Ramos (cell line): ENCODE data around the gene DNAJC7.

Experiments
- in situ Hi-C: fragments of 300-500 bp; cut with MboI; formaldehyde crosslinking; loops from one replicate; pipeline ENCODE4 v1.14.3; 2022; ENCODE audit warnings: low sequenced_read_pairs; ENCODE audit not compliant: unreplicated experiment

Gene DNAJC7

GRCh38 chr17:42016941-42017865 lies at the start of gene DNAJC7:
Gene DNAJC7 (minus strand): TSS chr17:42017439. CDS start chr17:42017416, 23 bp downstream.
- in situ Hi-C loops, result no loop called here

DNA sequence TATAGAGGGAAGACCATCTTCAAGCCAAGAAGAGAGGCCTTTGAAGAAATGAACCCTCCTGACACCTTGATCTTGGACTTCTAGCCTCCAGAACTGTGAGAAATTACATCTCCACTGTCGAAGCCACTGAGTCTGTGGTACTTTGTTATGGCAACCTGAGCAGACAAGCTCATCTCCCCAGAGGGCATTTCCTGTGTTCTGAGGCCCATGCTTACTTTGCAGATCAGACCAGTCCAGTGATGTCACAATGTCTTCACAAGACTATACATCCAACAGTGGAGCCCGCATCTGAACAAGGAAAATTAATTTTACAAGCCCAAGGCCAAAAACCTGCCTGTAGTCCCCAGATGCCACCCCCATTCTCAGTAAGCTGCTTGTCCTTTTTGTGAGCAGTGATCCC lies 48.0 kb upstream of the DNAJC7 start:
- in situ Hi-C loops, result no loop called here

GRCh38 chr17:42062681-42063080 lies 45.4 kb upstream of the DNAJC7 start:
- in situ Hi-C loops, result no loop called here

DNA sequence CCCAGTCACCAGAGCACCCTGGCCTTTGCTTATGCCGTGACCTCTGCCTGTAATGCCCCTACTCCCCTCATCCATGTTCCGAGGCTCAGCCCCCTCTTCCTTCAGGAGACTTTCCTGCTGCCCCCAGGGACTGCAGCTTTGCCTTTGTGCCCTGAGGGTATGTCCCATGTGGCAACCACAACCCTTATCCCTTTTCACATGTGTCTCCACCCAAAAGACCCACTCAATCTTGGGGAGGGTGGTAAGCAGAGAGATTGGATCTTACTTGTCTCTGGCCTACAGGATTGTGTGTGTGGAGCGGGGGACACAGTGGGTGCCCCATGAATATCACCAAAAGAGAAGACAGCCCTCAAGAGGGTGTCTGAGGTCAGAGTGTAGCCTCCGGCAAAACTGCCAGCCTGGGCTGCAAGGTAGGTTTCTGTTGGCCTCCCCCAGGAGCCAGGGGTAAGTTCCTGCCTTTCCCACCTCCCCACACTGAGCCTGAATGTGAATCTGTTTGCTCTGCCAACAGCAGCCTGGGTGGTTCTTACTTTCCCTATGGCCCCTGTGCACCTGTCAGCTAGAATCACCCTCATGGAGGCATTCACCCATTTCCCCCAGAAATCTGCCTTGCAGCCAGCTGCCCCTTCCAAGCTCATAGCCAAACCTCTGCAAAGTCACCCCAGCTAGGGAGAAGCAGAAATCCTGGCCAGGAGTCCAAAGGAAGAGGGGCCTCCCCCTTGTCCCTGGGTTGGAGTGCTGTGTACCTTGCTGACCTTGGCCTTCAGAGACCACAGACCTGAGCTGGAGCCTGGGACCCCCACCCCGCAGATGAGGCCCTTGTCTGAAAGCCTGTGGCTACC lies 44.6 kb upstream of the DNAJC7 start:
- in situ Hi-C loops, result no loop called here

GRCh38 chr17:42060231-42060630 lies 43.0 kb upstream of the DNAJC7 start:
- in situ Hi-C loops, result no loop called here

DNA sequence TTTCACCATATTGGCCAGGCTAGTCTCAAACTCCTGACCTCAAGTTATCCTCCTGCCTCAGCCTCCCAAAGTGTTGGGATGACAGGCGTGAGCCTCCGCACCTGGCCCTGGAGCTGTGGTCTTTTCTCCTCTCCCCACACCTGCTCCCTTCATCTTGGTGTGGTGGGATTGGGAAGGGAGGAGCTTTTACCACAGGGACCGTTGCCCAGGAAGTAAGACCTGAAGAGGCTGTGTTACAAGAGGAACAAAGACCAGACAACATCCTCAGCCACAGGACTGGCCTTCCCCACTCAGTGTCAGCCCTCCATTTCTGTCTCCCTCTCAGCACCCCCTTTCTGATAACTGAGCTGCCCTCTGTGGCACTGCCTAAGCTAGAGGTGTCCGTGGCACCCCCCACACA lies 42.6 kb upstream of the DNAJC7 start:
- in situ Hi-C loops, result no loop called here

- in situ Hi-C loops, result no loop called here
These were observed 40.8 kb upstream of the DNAJC7 start for GRCh38 chr17:42058063-42058462.

DNA sequence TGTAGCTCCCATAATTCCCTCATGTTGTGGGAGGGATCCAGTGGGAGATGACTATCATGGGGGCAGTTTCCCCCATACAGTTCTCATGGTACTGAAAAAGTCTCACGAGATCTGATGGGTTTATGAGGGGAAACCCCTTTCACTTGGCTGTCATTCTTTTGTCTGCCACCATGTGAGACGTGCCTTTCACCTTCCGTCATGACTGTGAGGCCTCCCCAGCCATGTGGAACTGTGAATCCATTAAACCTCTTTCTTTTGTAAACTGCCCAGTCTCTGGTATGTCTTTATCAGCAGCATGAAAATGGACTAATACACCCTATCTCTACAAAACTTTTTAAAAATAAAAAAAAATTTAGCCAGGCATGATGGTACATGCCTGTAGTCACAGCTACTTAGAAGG lies 39.4 kb upstream of the DNAJC7 start:
- in situ Hi-C loops, result no loop called here

- in situ Hi-C loops, result no loop called here
These were observed 38.3 kb upstream of the DNAJC7 start for GRCh38 chr17:42055496-42055895.

DNA sequence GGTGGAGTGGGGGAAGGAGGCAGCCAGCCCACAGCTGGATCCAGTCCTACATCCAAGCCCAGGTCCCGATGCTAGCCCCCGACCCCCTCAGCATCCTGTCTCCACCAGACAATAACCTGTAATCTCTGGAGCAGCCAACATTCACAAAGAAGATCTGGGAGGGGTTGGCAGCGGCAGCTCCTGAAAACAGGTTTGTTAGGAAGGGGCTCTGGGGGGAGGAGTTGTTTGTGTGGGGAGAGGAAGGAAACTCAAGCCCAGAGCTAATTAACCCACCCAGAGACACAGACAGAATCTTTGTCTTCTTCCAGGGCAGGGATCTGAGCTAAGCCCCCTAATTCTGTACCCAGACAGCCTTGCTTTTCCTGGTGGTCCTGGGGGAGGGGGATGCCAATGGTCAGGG lies 37.8 kb upstream of the DNAJC7 start:
- in situ Hi-C loops, result no loop called here

DNA sequence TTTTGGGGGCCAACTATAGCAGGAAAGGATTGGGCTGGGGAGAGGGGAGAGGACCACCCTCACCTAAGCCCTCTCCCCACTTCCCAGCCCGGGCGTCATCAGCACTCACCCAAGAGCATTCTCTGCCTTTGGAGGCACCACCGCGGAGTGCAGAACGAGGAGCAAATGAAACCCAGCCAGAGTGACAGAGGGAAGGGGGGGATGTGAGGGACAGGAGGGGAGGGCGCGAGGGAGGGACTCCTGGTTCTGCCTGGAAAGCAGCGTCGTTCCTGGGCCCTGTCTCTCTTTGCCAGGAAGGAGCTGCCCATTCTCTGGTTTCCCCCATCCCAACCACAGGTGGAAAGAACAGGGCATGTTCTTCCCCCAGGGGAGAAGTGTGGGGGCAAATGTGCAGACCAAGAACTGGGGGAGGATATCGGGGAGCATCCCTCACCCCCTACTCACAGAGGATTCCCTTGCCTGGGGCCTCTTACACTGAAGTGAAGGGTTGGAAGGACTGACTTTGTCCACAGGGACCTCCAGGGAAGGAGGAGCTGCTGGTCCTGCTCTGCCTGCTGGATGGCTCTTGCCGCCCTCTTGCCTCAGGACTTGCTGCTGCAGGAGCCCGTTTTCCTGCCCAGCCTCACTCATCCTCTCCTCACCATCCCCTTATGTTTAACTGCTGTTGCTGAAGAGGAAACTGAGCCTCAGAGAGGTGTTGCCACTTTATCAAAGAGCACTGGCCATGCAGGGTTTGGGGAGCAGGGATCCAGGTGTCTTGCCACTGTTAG lies 36.7 kb upstream of the DNAJC7 start:
- in situ Hi-C loops, result no loop called here

DNA sequence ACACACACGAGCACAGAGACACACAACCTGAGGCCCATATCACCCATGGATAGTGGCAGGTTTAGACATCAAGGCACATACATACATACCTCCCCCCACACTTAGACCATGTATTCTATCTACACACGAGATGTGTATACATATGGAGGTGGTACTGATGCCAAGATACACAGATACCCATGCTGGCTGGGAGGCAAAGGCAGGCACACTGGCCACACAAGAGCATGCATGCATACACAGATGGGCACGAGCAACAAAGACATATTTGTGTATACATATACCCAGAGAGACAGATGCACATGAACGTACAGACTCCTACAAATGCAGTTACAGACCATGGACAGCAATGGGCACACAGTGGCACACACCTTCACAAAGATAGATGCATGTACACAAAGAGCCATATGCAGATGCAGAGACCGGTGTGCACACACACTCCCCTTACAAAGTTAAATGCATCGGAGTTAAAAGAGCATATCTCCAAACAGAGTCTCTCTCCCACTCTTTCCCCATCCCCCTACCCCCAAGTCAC lies 35.2 kb upstream of the DNAJC7 start:
- in situ Hi-C loops, result no loop called here

DNA sequence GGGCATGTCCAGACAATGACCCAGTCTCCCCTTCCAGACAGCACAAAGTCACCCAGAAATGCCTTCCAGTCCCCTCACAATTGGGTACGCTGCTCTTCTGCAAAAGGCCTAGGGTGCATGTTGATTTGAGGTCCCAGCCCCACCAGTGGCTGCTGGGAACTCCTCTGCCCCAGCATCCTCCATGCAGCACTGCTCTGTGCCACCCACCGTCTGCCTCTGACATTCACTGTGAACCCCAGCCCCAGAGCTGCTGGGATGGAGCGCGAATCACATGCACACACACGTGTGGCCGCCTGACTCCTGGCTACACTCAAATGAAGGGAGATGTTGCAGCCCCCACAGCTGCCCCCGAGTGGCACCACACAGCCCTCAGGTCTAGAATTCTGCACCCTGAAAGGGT lies 34.4 kb upstream of the DNAJC7 start:
- in situ Hi-C loops, result no loop called here

GRCh38 chr17:42051013-42051400 lies 33.8 kb upstream of the DNAJC7 start:
- in situ Hi-C loops, result no loop called here

DNA sequence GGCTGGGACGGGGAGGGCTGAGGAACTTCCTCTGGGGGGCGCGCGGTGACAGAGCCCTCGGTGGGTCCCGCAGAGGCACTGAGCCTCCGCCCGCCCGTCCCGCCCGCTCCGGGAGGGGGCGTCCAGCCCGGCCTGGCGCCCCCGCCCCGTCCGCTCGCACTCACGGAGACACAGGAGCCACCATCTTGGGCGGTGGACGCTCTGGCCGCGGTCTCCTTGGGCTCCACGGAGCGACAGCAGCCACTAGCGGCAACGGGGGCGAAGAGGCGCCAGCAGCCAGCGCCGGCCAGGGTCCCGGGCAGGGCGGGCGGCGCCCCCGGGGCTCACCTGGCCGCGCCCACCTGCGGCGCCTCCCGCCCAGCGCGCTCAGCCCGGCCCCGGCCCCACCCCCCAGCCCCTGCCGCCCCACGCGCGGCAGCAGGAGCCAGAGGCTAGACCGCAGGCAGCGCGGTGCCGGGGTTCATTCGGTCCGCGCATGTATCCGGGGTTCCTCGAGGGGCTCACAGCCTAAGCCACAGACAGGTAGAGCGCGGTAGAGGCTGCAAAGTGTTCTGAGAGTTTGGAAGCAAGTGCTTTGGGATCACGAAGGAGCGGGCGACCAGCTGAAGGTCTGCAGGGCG lies 33.3 kb upstream of the DNAJC7 start, which contains the start of gene C17orf113:
TSS of gene C17orf113 (minus strand) at position 209 of the 620 bp plus-strand sequence. CDS start 7,225 bp downstream, outside the sequence.
- in situ Hi-C loops, result no loop called here

DNA sequence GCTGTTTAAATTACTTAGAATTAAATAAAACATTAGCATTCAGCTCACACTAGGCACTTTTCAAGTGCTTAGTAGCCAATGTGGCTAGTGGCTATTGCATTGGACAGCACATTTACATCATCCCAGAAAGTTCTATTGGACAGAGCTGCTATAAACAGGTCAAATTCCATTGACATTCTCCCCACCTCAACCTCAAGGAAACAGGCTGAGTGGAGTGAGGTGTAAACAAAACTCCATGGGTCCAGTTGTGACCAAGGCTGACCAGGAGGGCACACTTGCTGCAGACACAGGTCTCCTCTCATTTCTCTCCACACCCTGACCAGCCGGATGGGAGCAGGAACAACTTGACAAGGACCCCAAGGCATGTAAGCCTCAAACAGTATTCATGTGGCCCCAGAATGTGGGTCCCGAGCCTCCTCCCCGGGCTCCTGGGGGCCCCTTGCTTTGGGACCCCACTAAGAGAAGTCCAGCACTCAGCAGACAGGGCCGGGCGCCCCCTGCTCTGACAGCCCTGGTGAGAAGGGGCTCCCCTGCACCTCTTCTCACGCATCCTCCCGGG lies 32.7 kb upstream of the DNAJC7 start:
- in situ Hi-C loops, result no loop called here

DNA sequence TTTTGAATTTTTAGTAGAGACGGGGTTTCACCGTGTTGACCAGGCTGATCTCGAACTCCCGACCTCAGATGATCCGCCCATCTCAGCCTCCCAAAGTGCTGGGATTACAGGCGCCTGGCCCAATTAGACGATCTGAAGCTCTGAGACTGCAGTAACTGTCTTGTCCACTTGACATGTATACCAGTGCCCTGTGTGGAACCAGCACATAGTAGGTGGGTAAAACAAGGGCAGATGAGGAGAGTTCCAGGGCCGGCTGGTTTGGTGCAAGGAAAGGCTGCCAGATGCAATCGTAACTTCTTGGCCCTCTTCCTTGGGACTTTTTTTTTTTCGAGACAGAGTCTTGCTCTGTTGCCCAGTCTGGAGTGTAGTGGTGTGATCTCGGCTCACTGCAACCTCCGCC lies 30.1 kb upstream of the DNAJC7 start:
- in situ Hi-C loops, result no loop called here

DNA sequence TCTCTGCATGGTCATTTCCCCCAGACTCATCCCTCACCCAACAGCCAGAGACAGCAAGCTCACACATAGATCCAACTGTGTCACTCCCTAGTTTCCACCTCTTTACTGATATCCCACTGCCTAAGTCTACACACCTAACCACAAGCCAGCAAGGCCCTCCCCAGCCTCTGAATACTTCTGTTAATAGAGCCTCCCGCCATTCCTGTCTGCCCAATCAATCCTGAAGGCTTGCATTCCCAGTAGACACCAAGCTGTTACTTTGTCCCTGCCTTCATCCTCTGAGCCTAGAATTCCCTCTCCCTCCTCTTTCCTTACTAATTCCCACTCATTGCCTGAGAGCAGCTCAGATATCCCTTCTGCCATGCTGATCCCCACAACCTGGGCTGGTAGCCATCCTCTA lies 28.5 kb upstream of the DNAJC7 start:
- in situ Hi-C loops, result no loop called here

DNA sequence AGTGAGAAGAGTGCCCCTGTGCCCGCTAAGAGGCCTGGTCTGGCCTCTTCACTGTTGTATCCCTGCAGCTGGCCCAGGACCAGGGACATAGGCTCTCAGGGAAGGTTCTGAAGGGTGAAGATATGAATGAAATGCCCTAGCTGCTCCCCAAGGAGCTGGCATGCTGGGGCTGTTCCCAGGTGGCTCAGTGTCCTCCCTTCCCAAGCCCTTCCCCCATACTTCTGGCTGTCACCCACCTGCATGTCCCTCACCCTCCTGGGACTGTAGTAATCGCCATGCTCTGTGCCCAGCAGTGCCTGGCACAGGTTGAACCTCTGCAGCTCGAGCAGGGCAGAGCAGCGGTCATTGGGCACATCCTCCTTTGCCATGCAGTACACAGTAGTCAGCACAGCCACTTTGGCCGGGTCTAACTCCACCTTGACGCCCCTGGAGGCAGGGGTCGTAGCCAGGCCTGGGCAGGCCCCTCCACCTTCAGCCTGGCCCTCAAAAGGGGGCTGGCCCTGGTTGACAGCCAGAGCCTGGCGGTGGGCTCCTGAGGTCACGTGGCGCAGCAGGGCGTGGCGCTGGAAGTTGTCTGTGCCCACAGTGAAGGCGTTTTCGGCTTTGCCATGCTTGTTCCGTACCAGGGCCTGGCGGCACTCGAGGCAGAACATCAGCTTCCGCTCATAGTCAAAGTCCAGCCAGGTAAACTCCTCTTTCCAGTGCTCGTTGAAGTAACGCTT lies 25.5 kb upstream of the DNAJC7 start:
- in situ Hi-C loops, result no loop called here
